Anterior cingulate cortex (tissue), 58 donors: ENCODE measurements around the gene BMERB1.

Experiments used
- DNase-seq, 58 donors: peaks; one replicate each; lab custom pipeline; 2025; lab: John Stamatoyannopoulos, UW

Gene BMERB1

GRCh38 chr16:15635926-15636325 is 201.5 kb downstream of the BMERB1 start:
- DNase-seq, result no peak

GRCh38 chr16:15636392-15636873 is 202.0 kb downstream of the BMERB1 start:
- DNase-seq, result no peak
